Neural progenitor cell (in vitro differentiated cells): Measurements from ENCODE around the gene PSAPL1. TPM values are rescaled to one million over a fixed set of nuclear protein-coding genes. Genes with fewer than 3 reads are reported as not detected.
A peak's percentile ranks its signal among the peaks of the same experiment; 100 is the strongest.

Source experiments
- DNase-seq: peaks from one replicate; pipeline ENCODE4 v3.0.0-alpha.2; 2016; ENCODE audit warnings: low spot score
- H2AFZ ChIP-seq: fragments of 200-600 bp; sonication (generic); replicated peaks from 2 replicates; pipeline ENCODE4 v1.6.1; 2016; ENCODE audit warnings: antibody characterized with exemption
- H3F3A ChIP-seq: fragments of 200-600 bp; sonication (generic); 2 replicates; pipeline ENCODE4 v1.6.1; 2016; ENCODE audit warnings: antibody characterized with exemption, low read depth
- H3K27ac ChIP-seq: fragments of 200-600 bp; sonication (generic); 2 replicates; pipeline ENCODE4 v1.5.1; 2016; ENCODE audit warnings: mild to moderate bottlenecking
- H3K27me3 ChIP-seq: fragments of 200-600 bp; sonication (generic); 2 replicates; pipeline ENCODE4 v1.6.1; 2016; ENCODE audit warnings: mild to moderate bottlenecking, moderate library complexity
- H3K36me3 ChIP-seq: fragments of 200-600 bp; sonication (generic); 2 replicates; pipeline ENCODE4 v1.5.1; 2016
- H3K4me1 ChIP-seq: fragments of 200-600 bp; sonication (generic); 2 replicates; pipeline ENCODE4 v1.6.1; 2016; ENCODE audit warnings: mixed run types
- H3K4me2 ChIP-seq: fragments of 200-600 bp; sonication (generic); 2 replicates; pipeline ENCODE4 v1.6.1; 2016
- H3K4me3 ChIP-seq: fragments of 200-600 bp; sonication (generic); 2 replicates; pipeline ENCODE4 v1.5.1; 2016
- H3K79me2 ChIP-seq: fragments of 200-600 bp; sonication (generic); 2 replicates; pipeline ENCODE4 v1.6.1; 2016; ENCODE audit warnings: low read depth
- H3K9ac ChIP-seq: fragments of 200-600 bp; sonication (generic); 2 replicates; pipeline ENCODE4 v1.6.1; 2016
- H3K9me3 ChIP-seq: fragments of 200-600 bp; sonication (generic); 2 replicates; pipeline ENCODE4 v1.5.1; 2016; ENCODE audit warnings: low read depth
- H4K20me1 ChIP-seq: fragments of 200-600 bp; sonication (generic); 2 replicates; pipeline ENCODE4 v1.6.1; 2016; ENCODE audit warnings: low read depth
- H3K27ac Mint-ChIP-seq: 3 replicates; pipeline ENCODE4 v1.8.0; 2021; ENCODE audit warnings: mixed read lengths
- H3K27me3 Mint-ChIP-seq: 2 replicates; pipeline ENCODE4 v1.8.0; 2022; ENCODE audit warnings: low read depth, mild to moderate bottlenecking, inconsistent platforms, moderate library complexity, mixed read lengths; ENCODE audit not compliant: insufficient read depth
- H3K36me3 Mint-ChIP-seq: 3 replicates; pipeline ENCODE4 v1.8.0; 2021; ENCODE audit warnings: mixed read lengths
- H3K4me1 Mint-ChIP-seq: 3 replicates; pipeline ENCODE4 v1.8.0; 2021; ENCODE audit warnings: mixed read lengths
- H3K4me3 Mint-ChIP-seq: 3 replicates; pipeline ENCODE4 v1.8.0; 2021; ENCODE audit warnings: mild to moderate bottlenecking, moderate library complexity, mixed read lengths
- H3K9me3 Mint-ChIP-seq: 3 replicates; pipeline ENCODE4 v1.8.0; 2020; ENCODE audit warnings: mixed read lengths
- EZH2 ChIP-seq: fragments of 200-600 bp; sonication (generic); IDR thresholded peaks from 2 replicates; pipeline ENCODE4 v1.6.1; 2017; ENCODE audit warnings: antibody characterized with exemption, mild to moderate bottlenecking, moderate library complexity
- EZH2phosphoT487 ChIP-seq: fragments of 200-600 bp; sonication (generic); IDR thresholded peaks from 2 replicates; pipeline ENCODE4 v1.6.1; 2017; ENCODE audit warnings: antibody characterized with exemption
- total RNA-seq: library from RNA; depleted of rRNA; stranded (reverse); fragments of >200 nt; gene quantifications from 2 replicates; pipeline ENCODE4 v1.2.3, GENCODE V29; 2015; ENCODE audit warnings: low replicate concordance
- TF ChIP-seq, protein P1 (sequence below): fragments of 200-600 bp; sonication (generic); IDR thresholded peaks from 2 replicates; pipeline ENCODE4 v1.5.1; 2017; ENCODE audit warnings: antibody characterized with exemption, mild to moderate bottlenecking

The PSAPL1 gene
- total RNA-seq, 1 donor from 2014 or later, result not detected

DNA sequence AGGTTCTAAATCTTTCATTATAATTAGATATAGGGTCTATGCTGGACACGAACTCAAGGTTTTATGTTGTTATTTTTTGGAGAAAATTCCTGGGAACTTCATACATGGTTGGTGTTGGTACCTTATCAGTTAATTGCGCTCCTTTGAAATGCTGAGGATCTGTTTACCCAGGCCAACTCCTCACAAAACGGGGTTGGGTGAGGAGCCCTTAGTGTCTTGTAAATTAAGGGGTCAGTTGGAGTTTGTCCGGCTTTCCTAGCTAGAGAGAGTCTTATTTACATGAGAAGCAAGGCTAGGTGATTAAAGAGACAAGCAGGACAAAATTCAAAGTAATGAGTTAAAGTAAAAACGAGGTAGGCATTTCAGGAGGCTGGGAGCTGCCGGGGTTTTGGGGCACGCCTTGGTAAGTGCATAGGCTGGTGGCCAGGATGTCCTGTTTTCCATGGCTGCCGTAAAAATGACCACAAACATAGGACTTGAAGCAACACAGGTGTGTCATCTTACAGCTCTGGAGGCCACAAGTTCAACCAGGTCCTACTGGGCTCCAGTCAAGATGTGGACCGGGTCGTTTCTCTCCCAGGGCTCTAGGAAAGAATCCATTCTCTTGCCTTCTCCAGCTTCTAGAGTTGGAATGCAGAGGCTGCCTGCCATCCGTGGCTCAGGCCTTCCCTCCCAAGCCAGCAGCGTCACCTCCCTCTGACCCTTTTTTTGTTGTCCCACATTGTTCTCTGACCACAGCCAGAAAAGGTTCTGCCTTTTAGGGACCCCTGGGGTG, 19.8 kb downstream of the PSAPL1 start:
- Histone ChIP-seq H3K9me3 (no peaks in the 10 kb centered on the region), H3K4me2 (peak overlapping the region; percentile 49), H3K79me2 (no peaks in the 10 kb centered on the region), H3K4me3 (no peak overlapping the region), H3K36me3 (no peaks in the 10 kb centered on the region), H3K27me3 (no peaks in the 10 kb centered on the region), H3F3A (no peaks in the 10 kb centered on the region), H3K27ac (no peak overlapping the region), H3K9ac (no peak overlapping the region), H4K20me1 (no peaks in the 10 kb centered on the region), H3K4me1 (peaks cover 21% of the 10 kb centered on the region), H2AFZ (no peak overlapping the region)
- Mint-ChIP-seq H3K27me3 (peaks cover 12% of the 10 kb centered on the region), H3K36me3 (no peaks in the 10 kb centered on the region), H3K27ac (no peak overlapping the region), H3K4me3 (no peak overlapping the region), H3K9me3 (no peaks in the 10 kb centered on the region), H3K4me1 (peaks cover 24% of the 10 kb centered on the region)
- TF ChIP-seq EZH2, result no peak
- TF ChIP-seq, protein P1, sequence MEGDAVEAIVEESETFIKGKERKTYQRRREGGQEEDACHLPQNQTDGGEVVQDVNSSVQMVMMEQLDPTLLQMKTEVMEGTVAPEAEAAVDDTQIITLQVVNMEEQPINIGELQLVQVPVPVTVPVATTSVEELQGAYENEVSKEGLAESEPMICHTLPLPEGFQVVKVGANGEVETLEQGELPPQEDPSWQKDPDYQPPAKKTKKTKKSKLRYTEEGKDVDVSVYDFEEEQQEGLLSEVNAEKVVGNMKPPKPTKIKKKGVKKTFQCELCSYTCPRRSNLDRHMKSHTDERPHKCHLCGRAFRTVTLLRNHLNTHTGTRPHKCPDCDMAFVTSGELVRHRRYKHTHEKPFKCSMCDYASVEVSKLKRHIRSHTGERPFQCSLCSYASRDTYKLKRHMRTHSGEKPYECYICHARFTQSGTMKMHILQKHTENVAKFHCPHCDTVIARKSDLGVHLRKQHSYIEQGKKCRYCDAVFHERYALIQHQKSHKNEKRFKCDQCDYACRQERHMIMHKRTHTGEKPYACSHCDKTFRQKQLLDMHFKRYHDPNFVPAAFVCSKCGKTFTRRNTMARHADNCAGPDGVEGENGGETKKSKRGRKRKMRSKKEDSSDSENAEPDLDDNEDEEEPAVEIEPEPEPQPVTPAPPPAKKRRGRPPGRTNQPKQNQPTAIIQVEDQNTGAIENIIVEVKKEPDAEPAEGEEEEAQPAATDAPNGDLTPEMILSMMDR, result no peak
- TF ChIP-seq EZH2phosphoT487, result no peak
- no peak for DNase-seq

DNA sequence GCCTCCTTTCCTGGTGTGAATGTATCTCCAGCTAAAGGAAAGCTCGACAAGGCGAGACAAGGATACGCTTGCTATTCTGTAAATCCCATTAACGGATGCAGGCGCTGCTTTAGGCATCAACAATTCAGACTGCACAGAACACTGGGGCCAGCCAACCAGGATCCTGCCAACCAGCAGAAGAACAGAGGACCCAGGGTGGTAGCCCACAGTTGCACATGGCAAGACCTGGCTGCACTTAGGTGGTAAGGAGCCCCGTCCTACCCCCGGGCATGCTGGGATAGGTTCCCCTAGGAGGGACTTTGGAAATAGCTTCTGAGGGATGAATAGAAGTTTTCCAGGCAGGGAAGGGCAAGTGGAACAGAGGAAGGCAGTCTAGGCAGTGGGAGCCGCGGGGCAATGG, 20.7 kb downstream of the PSAPL1 start:
- H3K36me3 ChIP-seq, result no peaks in the 10 kb centered on the region
- no peak overlapping the region for H3K9ac ChIP-seq
- TF ChIP-seq EZH2, result no peak
- H3F3A ChIP-seq, result no peaks in the 10 kb centered on the region
- H3K4me3 ChIP-seq, result no peak overlapping the region
- Mint-ChIP-seq H3K9me3 (peaks cover 6% of the 10 kb centered on the region), H3K4me1 (peaks cover 24% of the 10 kb centered on the region), H3K4me3 (no peak overlapping the region), H3K36me3 (no peaks in the 10 kb centered on the region), H3K27ac (no peak overlapping the region), H3K27me3 (peaks cover 12% of the 10 kb centered on the region)
- H3K4me1 ChIP-seq, result peaks cover 21% of the 10 kb centered on the region
- H3K27ac ChIP-seq, result no peak overlapping the region
- no peaks in the 10 kb centered on the region for H4K20me1 ChIP-seq
- H3K79me2 ChIP-seq, result no peaks in the 10 kb centered on the region
- no peaks in the 10 kb centered on the region for H3K27me3 ChIP-seq
- no peak for DNase-seq
- no peak overlapping the region for H3K4me2 ChIP-seq
- H2AFZ ChIP-seq, result no peak overlapping the region
- H3K9me3 ChIP-seq, result no peaks in the 10 kb centered on the region

DNA sequence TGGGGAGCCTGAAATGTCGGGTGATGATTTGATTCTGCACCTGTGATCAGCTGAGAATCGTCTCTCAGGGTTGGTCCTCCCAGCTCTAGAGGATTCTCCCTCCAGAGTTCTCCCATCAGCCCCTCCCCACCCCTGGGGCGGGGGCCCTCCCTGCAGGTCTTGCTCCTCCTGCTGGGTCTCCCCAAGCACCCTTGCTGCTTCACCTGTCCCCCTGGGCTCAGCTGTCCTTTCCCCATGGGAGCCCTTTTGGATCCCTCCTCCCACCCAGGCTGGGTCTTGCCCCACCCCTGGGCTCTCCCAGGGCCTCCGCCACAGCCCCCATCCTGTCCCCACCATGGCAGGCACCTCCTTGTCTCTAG, 22.2 kb downstream of the PSAPL1 start:
- H3K9me3 Mint-ChIP-seq, result peaks cover 15% of the 10 kb centered on the region
- H3K9me3 ChIP-seq, result peaks cover 9% of the 10 kb centered on the region
- TF ChIP-seq EZH2, result no peak
- TF ChIP-seq, protein P1, result no peak
- no peak for TF ChIP-seq EZH2phosphoT487
- no peaks in the 10 kb centered on the region for H3K79me2 ChIP-seq
- H3K4me1 Mint-ChIP-seq, result peaks cover 24% of the 10 kb centered on the region
- no peak overlapping the region for H3K4me3 ChIP-seq
- H3K27me3 Mint-ChIP-seq, result peaks cover 12% of the 10 kb centered on the region
- no peak overlapping the region for H3K4me3 Mint-ChIP-seq
- no peaks in the 10 kb centered on the region for H3K27me3 ChIP-seq
- H4K20me1 ChIP-seq, result no peaks in the 10 kb centered on the region
- no peak overlapping the region for H3K4me2 ChIP-seq
- no peaks in the 10 kb centered on the region for H3K36me3 Mint-ChIP-seq
- peaks cover 21% of the 10 kb centered on the region for H3K4me1 ChIP-seq
- H3K27ac Mint-ChIP-seq, result no peak overlapping the region
- peaks cover 6% of the 10 kb centered on the region for H3K36me3 ChIP-seq
- no peak overlapping the region for H2AFZ ChIP-seq
- H3K27ac ChIP-seq, result no peak overlapping the region
- no peak for DNase-seq
- H3F3A ChIP-seq, result no peaks in the 10 kb centered on the region
- H3K9ac ChIP-seq, result no peak overlapping the region

DNA sequence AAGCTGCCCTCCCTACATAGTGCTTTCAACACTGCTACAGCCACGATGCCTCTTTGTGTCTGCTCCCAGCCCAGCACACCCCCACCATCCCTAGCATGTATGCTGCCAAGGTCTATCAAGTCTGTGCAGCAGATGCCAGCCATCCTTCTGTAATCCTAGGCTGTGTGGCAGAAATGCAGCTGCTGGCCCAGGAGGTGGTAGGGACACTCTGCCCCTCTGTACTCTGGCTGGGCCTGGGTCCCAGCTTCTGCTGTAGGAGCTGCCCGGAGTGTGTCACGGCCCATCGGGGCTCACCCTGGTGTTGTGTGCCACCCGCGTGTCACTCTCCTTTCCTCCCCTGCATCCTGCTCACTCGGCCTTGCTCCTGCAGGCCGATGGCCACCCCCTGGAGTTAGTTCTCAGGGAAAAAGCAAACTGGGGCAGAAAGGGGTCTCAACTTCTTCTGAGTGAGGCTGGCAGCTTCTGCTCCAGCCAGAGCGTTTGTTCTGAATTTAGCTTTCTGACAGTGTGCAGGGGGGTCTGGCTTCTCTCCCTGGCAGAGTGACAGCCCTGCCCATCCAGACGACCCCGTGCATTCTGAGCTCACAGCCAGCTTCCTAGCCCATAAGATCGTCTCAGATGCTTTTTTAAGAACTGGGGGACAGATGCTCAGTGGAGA, 22.7 kb downstream of the PSAPL1 start:
- Mint-ChIP-seq H3K27ac (no peak overlapping the region), H3K27me3 (peaks cover 8% of the 10 kb centered on the region)
- no peak for DNase-seq

More for the DNA sequence above, 22.7 kb downstream of the PSAPL1 start:
- no peak overlapping the region for H3K4me2 ChIP-seq
- H4K20me1 ChIP-seq, result no peaks in the 10 kb centered on the region
- Mint-ChIP-seq H3K4me3 (no peak overlapping the region), H3K36me3 (no peaks in the 10 kb centered on the region), H3K4me1 (peaks cover 22% of the 10 kb centered on the region), H3K9me3 (peaks cover 19% of the 10 kb centered on the region)
- TF ChIP-seq, protein P1, result no peak
- no peak for TF ChIP-seq EZH2phosphoT487
- TF ChIP-seq EZH2, result no peak
- H3K36me3 ChIP-seq, result peaks cover 6% of the 10 kb centered on the region
- H3K79me2 ChIP-seq, result no peaks in the 10 kb centered on the region
- no peaks in the 10 kb centered on the region for H3F3A ChIP-seq
- peaks cover 21% of the 10 kb centered on the region for H3K4me1 ChIP-seq
- H3K27me3 ChIP-seq, result no peaks in the 10 kb centered on the region
- H3K4me3 ChIP-seq, result no peak overlapping the region
- no peak overlapping the region for H3K9ac ChIP-seq
- H3K9me3 ChIP-seq, result peaks cover 14% of the 10 kb centered on the region
- no peak overlapping the region for H3K27ac ChIP-seq
- no peak overlapping the region for H2AFZ ChIP-seq
